ENCODE data around the gene SCAPER.

Gene SCAPER

GRCh38 chr15:76928201-76928600 is 23.1 kb upstream of the SCAPER start:
- DNase-seq: no peak
- Histone ChIP-seq H3K27ac (no peak overlapping the region), H3K36me3 (peaks cover 6% of the 10 kb centered on the region), H3K27me3 (ENCODE audit: insufficient read depth, low read depth, severe bottlenecking) (no peaks in the 10 kb centered on the region), H3K4me3 (ENCODE audit: low read depth, low read length) (no peak overlapping the region), H3K9me3 (ENCODE audit: severe bottlenecking) (no peaks in the 10 kb centered on the region)
- no peak for TF ChIP-seq CTCF (IDR thresholded peaks at IDR 0.05; ENCODE audit: low read depth, low read length)

GRCh38 chr15:76916369-76916768 is 11.2 kb upstream of the SCAPER start:
- H3K27ac ChIP-seq: no peak overlapping the region
- H3K9me3 ChIP-seq (ENCODE audit: severe bottlenecking): no peaks in the 10 kb centered on the region
- no peaks in the 10 kb centered on the region for H3K27me3 ChIP-seq (ENCODE audit: insufficient read depth, low read depth, severe bottlenecking)
- H3K36me3 ChIP-seq: no peaks in the 10 kb centered on the region
- no peak overlapping the region for H3K4me3 ChIP-seq (ENCODE audit: low read depth, low read length)
- DNase-seq: no peak
- TF ChIP-seq CTCF (IDR thresholded peaks at IDR 0.05; ENCODE audit: low read depth, low read length): no peak

- no peak for TF ChIP-seq CTCF (IDR thresholded peaks at IDR 0.05; ENCODE audit: low read depth, low read length)
- Histone ChIP-seq H3K4me3 (ENCODE audit: low read depth, low read length) (no peak overlapping the region), H3K27me3 (ENCODE audit: insufficient read depth, low read depth, severe bottlenecking) (no peaks in the 10 kb centered on the region), H3K36me3 (no peaks in the 10 kb centered on the region), H3K9me3 (ENCODE audit: severe bottlenecking) (no peaks in the 10 kb centered on the region), H3K27ac (no peak overlapping the region)
- no peak for DNase-seq
Observed at GRCh38 chr15:76913737-76914136, 8.6 kb upstream of the SCAPER start.

GRCh38 chr15:76912430-76912829 is 7.3 kb upstream of the SCAPER start:
- no peak overlapping the region for H3K4me3 ChIP-seq (ENCODE audit: low read depth, low read length)
- H3K9me3 ChIP-seq (ENCODE audit: severe bottlenecking): no peaks in the 10 kb centered on the region
- no peaks in the 10 kb centered on the region for H3K36me3 ChIP-seq
- no peak for DNase-seq
- TF ChIP-seq CTCF (IDR thresholded peaks at IDR 0.05; ENCODE audit: low read depth, low read length): no peak
- no peaks in the 10 kb centered on the region for H3K27me3 ChIP-seq (ENCODE audit: insufficient read depth, low read depth, severe bottlenecking)
- no peak overlapping the region for H3K27ac ChIP-seq

GRCh38 chr15:76905855-76906254 is 715 bp upstream of the SCAPER start:
- TF ChIP-seq CTCF (IDR thresholded peaks at IDR 0.05; ENCODE audit: low read depth, low read length): no peak
- Histone ChIP-seq H3K27ac (peak overlapping the region; percentile 91), H3K36me3 (no peaks in the 10 kb centered on the region), H3K27me3 (ENCODE audit: insufficient read depth, low read depth, severe bottlenecking) (no peaks in the 10 kb centered on the region), H3K9me3 (ENCODE audit: severe bottlenecking) (no peaks in the 10 kb centered on the region), H3K4me3 (ENCODE audit: low read depth, low read length) (peak overlapping the region; percentile 81)
- DNase-seq: peak; percentile 72

GRCh38 chr15:76904461-76905012 is 603 bp downstream of the SCAPER start:
- peak; percentile 35 for DNase-seq

More at GRCh38 chr15:76904461-76905012, 603 bp downstream of the SCAPER start:
- H3K27me3 ChIP-seq (ENCODE audit: insufficient read depth, low read depth, severe bottlenecking): no peaks in the 10 kb centered on the region
- peak overlapping the region; percentile 81 for H3K4me3 ChIP-seq (ENCODE audit: low read depth, low read length)
- no peaks in the 10 kb centered on the region for H3K36me3 ChIP-seq
- no peaks in the 10 kb centered on the region for H3K9me3 ChIP-seq (ENCODE audit: severe bottlenecking)
- H3K27ac ChIP-seq: peak overlapping the region; percentile 91
- no peak for TF ChIP-seq CTCF (IDR thresholded peaks at IDR 0.05; ENCODE audit: low read depth, low read length)
